GM21619 (cell line): Measurements from ENCODE around the gene PRXL2A.
A peak's percentile ranks its signal among the peaks of the same experiment; 100 is the strongest.

Experiments used
- ATAC-seq: cut with Tn5 transposase; IDR thresholded peaks from one replicate; pipeline ENCODE4 v1.9.1; 2021; ENCODE audit not compliant: unreplicated experiment

PRXL2A gene

GRCh38 chr10:80460399-80461207 lies 52.3 kb downstream of the PRXL2A start:
- no peak for ATAC-seq

GRCh38 chr10:80461208-80462183 lies 53.1 kb downstream of the PRXL2A start:
- ATAC-seq: no peak

GRCh38 chr10:80462299-80462980 lies 54.1 kb downstream of the PRXL2A start:
- ATAC-seq: no peak

- ATAC-seq: peak; percentile 19
Observed at GRCh38 chr10:80462981-80463741, 54.8 kb downstream of the PRXL2A start.

GRCh38 chr10:80463868-80464267 lies 55.5 kb downstream of the PRXL2A start:
- ATAC-seq: no peak

- no peak for ATAC-seq
Observed at GRCh38 chr10:80464557-80465450, 56.5 kb downstream of the PRXL2A start.

- ATAC-seq: no peak
Observed at GRCh38 chr10:80465451-80465835, 57.1 kb downstream of the PRXL2A start.

- ATAC-seq: peak; percentile 39
Observed at GRCh38 chr10:80465839-80466590, 57.7 kb downstream of the PRXL2A start.

- ATAC-seq: no peak
Observed at GRCh38 chr10:80466724-80467326, 58.5 kb downstream of the PRXL2A start.

- ATAC-seq: no peak
Observed at GRCh38 chr10:80468002-80468401, 59.7 kb downstream of the PRXL2A start.

GRCh38 chr10:80468806-80469421 lies 60.6 kb downstream of the PRXL2A start:
- no peak for ATAC-seq

GRCh38 chr10:80470266-80470665 lies 61.9 kb downstream of the PRXL2A start:
- no peak for ATAC-seq

- ATAC-seq: no peak
Observed at GRCh38 chr10:80471001-80471400, 62.6 kb downstream of the PRXL2A start.

- peak; percentile 50 for ATAC-seq
Observed at GRCh38 chr10:80471715-80472233, 63.4 kb downstream of the PRXL2A start.

- peak; percentile 93 for ATAC-seq
Observed at GRCh38 chr10:80472234-80473095, 64.1 kb downstream of the PRXL2A start.

- ATAC-seq: no peak
Observed at GRCh38 chr10:80473096-80473657, 64.8 kb downstream of the PRXL2A start.
